NT2/D1 (cell line): ENCODE data around the gene CALB2.

Experiments used
- DNase-seq: peaks from one replicate; pipeline ENCODE4 v3.0.0-alpha.2; 2011; ENCODE audit warnings: low read depth, low spot score
- H3K27me3 ChIP-seq: 2 replicates; pipeline ENCODE4 v1.6.0; 2011; ENCODE audit warnings: mild to moderate bottlenecking; ENCODE audit not compliant: insufficient read length, insufficient read depth
- H3K36me3 ChIP-seq: 2 replicates; pipeline ENCODE4 v1.6.1; 2011; ENCODE audit warnings: mild to moderate bottlenecking, low read length, mixed read lengths; ENCODE audit not compliant: insufficient read depth, insufficient read length
- H3K4me1 ChIP-seq: 2 replicates; pipeline ENCODE4 v1.5.1; 2011; ENCODE audit not compliant: insufficient read depth, insufficient read length
- H3K4me3 ChIP-seq: 2 replicates; pipeline ENCODE4 v1.5.1; 2011; ENCODE audit warnings: low read depth; ENCODE audit not compliant: insufficient read length
- H3K9ac ChIP-seq: 2 replicates; pipeline ENCODE4 v1.6.0; 2011; ENCODE audit warnings: low read depth; ENCODE audit not compliant: insufficient read length
- H3K9me3 ChIP-seq: 2 replicates; pipeline ENCODE4 v1.5.1; 2011; ENCODE audit warnings: mild to moderate bottlenecking, low read length; ENCODE audit not compliant: insufficient read depth
- SUZ12 ChIP-seq: IDR thresholded peaks from 2 replicates; pipeline ENCODE4 v1.6.1; 2011; ENCODE audit not compliant: insufficient read length, insufficient read depth; ENCODE audit errors: extremely low read depth
- YY1 ChIP-seq: IDR thresholded peaks from 2 replicates; pipeline ENCODE4 v1.6.1; 2011; ENCODE audit not compliant: insufficient read length, insufficient read depth
- ZNF274 ChIP-seq: IDR thresholded peaks from 2 replicates; pipeline ENCODE4 v1.6.1; 2011; ENCODE audit warnings: mild to moderate bottlenecking, low read depth, low read length

CALB2 gene

GRCh38 chr16:71345031-71345430, 13.5 kb upstream of the CALB2 start:
- Histone ChIP-seq H3K27me3 (peaks cover 3% of the 10 kb centered on the region), H3K4me1 (peaks cover 12% of the 10 kb centered on the region), H3K4me3 (no peak overlapping the region), H3K9ac (peak overlapping the region; percentile 3), H3K9me3 (no peaks in the 10 kb centered on the region), H3K36me3 (no peaks in the 10 kb centered on the region)
- no peak for DNase-seq
- TF ChIP-seq SUZ12: no peak
- TF ChIP-seq ZNF274: no peak
- TF ChIP-seq YY1: no peak

GRCh38 chr16:71347146-71347545, 11.4 kb upstream of the CALB2 start:
- H3K27me3 ChIP-seq: peaks cover 3% of the 10 kb centered on the region
- H3K4me3 ChIP-seq: no peak overlapping the region
- peaks cover 14% of the 10 kb centered on the region for H3K4me1 ChIP-seq
- H3K36me3 ChIP-seq: no peaks in the 10 kb centered on the region
- H3K9ac ChIP-seq: no peak overlapping the region
- DNase-seq: no peak
- no peaks in the 10 kb centered on the region for H3K9me3 ChIP-seq
- no peak for TF ChIP-seq YY1
- TF ChIP-seq SUZ12: no peak
- TF ChIP-seq ZNF274: no peak

GRCh38 chr16:71348262-71349085, 10.0 kb upstream of the CALB2 start:
- Histone ChIP-seq H3K9me3 (no peaks in the 10 kb centered on the region), H3K4me3 (no peak overlapping the region), H3K27me3 (peaks cover 3% of the 10 kb centered on the region), H3K9ac (no peak overlapping the region), H3K36me3 (no peaks in the 10 kb centered on the region), H3K4me1 (peaks cover 14% of the 10 kb centered on the region)
- no peak for TF ChIP-seq ZNF274
- no peak for TF ChIP-seq SUZ12
- no peak for TF ChIP-seq YY1
- no peak for DNase-seq

GRCh38 chr16:71350821-71351557, 7.5 kb upstream of the CALB2 start:
- Histone ChIP-seq H3K27me3 (peaks cover 3% of the 10 kb centered on the region), H3K9ac (no peak overlapping the region), H3K36me3 (no peaks in the 10 kb centered on the region), H3K4me3 (no peak overlapping the region), H3K9me3 (no peaks in the 10 kb centered on the region), H3K4me1 (peaks cover 2% of the 10 kb centered on the region)
- no peak for TF ChIP-seq YY1
- no peak for TF ChIP-seq ZNF274
- no peak for TF ChIP-seq SUZ12
- no peak for DNase-seq

DNA sequence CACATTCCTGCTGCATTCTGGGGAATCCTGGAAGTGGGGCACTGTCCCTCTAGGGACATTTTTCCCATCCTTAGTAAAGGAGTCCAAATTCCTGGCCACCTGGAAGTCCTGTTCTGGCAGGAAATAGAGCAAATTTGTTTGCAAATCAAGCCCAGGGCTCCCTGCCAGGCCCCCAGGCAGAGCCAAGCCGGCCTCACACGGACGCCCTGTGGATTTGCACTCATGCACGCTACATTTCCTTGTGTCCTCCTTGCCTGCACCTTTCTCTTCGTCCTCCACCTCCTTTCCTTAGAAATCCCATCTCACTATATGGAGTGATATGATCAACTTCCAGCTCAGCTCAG, 7.0 kb upstream of the CALB2 start:
- Histone ChIP-seq H3K9me3 (no peaks in the 10 kb centered on the region), H3K4me3 (no peak overlapping the region), H3K36me3 (no peaks in the 10 kb centered on the region), H3K4me1 (peaks cover 2% of the 10 kb centered on the region), H3K9ac (no peak overlapping the region), H3K27me3 (peaks cover 3% of the 10 kb centered on the region)
- TF ChIP-seq SUZ12 (no peak), YY1 (no peak), ZNF274 (no peak)
- no peak for DNase-seq

- H3K4me3 ChIP-seq: no peak overlapping the region
- H3K27me3 ChIP-seq: peaks cover 3% of the 10 kb centered on the region
- no peaks in the 10 kb centered on the region for H3K36me3 ChIP-seq
- TF ChIP-seq ZNF274 (no peak), SUZ12 (no peak), YY1 (no peak)
- peaks cover 2% of the 10 kb centered on the region for H3K4me1 ChIP-seq
- no peak overlapping the region for H3K9ac ChIP-seq
- H3K9me3 ChIP-seq: no peaks in the 10 kb centered on the region
- DNase-seq: no peak
Observed at GRCh38 chr16:71352466-71352865, 6.1 kb upstream of the CALB2 start.

DNA sequence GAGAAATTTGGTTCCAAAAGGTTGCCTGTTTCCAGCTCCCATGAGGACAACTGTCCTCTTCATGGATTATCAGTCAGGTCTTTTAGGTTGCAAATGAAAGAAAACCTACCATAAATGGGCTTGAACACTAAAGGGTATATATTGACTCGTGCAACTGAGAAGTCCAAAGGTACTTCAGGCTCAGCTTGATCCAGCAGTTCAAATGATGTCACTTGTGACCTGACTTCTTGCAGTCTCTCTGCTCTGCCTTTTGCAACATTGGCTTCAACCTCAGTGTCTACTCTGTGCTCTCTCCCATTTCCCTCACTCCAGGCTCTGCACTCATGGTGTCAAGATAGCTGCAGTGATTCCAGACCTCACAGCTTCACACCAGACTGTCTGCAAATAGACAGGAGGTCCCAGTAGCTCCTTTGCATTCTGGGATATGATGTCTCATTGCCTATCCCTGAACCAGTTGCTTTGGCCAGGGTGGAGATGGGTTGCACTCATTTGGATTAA, 5.5 kb upstream of the CALB2 start:
- no peaks in the 10 kb centered on the region for H3K9me3 ChIP-seq
- no peak overlapping the region for H3K9ac ChIP-seq
- TF ChIP-seq ZNF274 (no peak), SUZ12 (no peak), YY1 (no peak)
- H3K36me3 ChIP-seq: no peaks in the 10 kb centered on the region
- H3K27me3 ChIP-seq: peaks cover 6% of the 10 kb centered on the region
- no peak overlapping the region for H3K4me3 ChIP-seq
- H3K4me1 ChIP-seq: peaks cover 6% of the 10 kb centered on the region
- no peak for DNase-seq
